ENCODE data around the gene UPP1. TPM values are rescaled to one million over a fixed set of nuclear protein-coding genes. Genes with fewer than 3 reads are reported as not detected.

UPP1 gene
- total and polyA plus RNA-seq, 2 of the 13 experiments (the other 11 are each of a cell fraction or from before 2014, with no cell fraction given): 5.7 to 9.8 TPM

GRCh38 chr7:48088559-48089045, 463 bp upstream of the UPP1 start (continued):
- no peak for TF ChIP-seq PAWR (CRISPR knock-in tag; IDR thresholded peaks at IDR 0.05; ENCODE audit: borderline replicate concordance)
- TF ChIP-seq FOXM1 (CRISPR knock-in tag; IDR thresholded peaks at IDR 0.05): no peak
- TF ChIP-seq ZNF329 (CRISPR knock-in tag; IDR thresholded peaks at IDR 0.05; ENCODE audit: low read depth): no peak
- no peak for TF ChIP-seq ZNF513 (CRISPR knock-in tag; conservative IDR thresholded peaks at IDR 0.05)
- no peak for TF ChIP-seq SMARCE1 (IDR thresholded peaks at IDR 0.05; ENCODE audit: borderline replicate concordance)
- 0 out of 2 replicates have a peak, but pooled peaks have one; percentile 24 for TF ChIP-seq ZBTB46 (CRISPR knock-in tag; IDR thresholded peaks at IDR 0.05; ENCODE audit: borderline replicate concordance)
- no peak for TF ChIP-seq NONO (IDR thresholded peaks at IDR 0.05)
- no peak; the same call in 1 of the 2 replicates for TF ChIP-seq NONO (CRISPR knock-in tag; conservative IDR thresholded peaks at IDR 0.05)
- no peak; the same call in 1 of the 2 replicates for TF ChIP-seq ZNF441 (CRISPR knock-in tag; IDR thresholded peaks at IDR 0.05; ENCODE audit: borderline replicate concordance)
- TF ChIP-seq MXD3 (CRISPR knock-in tag; IDR thresholded peaks at IDR 0.05): 0 out of 2 replicates have a peak, but pooled peaks have one; percentile 13
- 0 out of 2 replicates have a peak, but pooled peaks have one; percentile 22 for TF ChIP-seq ZNF275 (CRISPR knock-in tag; IDR thresholded peaks at IDR 0.05; ENCODE audit: borderline replicate concordance)
- no peak for TF ChIP-seq SOX13 (IDR thresholded peaks at IDR 0.05)
- TF ChIP-seq SOX13 (CRISPR knock-in tag; conservative IDR thresholded peaks at IDR 0.05 in 1 of 2, IDR thresholded peaks at IDR 0.05 in 1 of 2): peak in 1 of 2 experiments; percentile 4; a peak in 2 of 4 replicates
- TF ChIP-seq CAMTA2 (CRISPR knock-in tag; IDR thresholded peaks at IDR 0.05; ENCODE audit: borderline replicate concordance): no peak
- no peak for TF ChIP-seq ZNF331 (CRISPR knock-in tag; IDR thresholded peaks at IDR 0.05)
- no peak for TF ChIP-seq ZNF839 (CRISPR knock-in tag; IDR thresholded peaks at IDR 0.05; ENCODE audit: borderline replicate concordance)
- TF ChIP-seq ETV5 (CRISPR knock-in tag; IDR thresholded peaks at IDR 0.05; ENCODE audit: borderline replicate concordance): peak; percentile 84; the same call in 1 of the 2 replicates
- no peak for TF ChIP-seq ZNF883 (CRISPR knock-in tag; IDR thresholded peaks at IDR 0.05; ENCODE audit: not compliant biosample characterization)
- TF ChIP-seq TFDP1 (CRISPR knock-in tag; IDR thresholded peaks at IDR 0.05; ENCODE audit: borderline replicate concordance): no peak
- 0 out of 2 replicates have a peak, but pooled peaks have one; percentile 20 for TF ChIP-seq CSRNP1 (CRISPR knock-in tag; IDR thresholded peaks at IDR 0.05)
- no peak for TF ChIP-seq GTF3A (CRISPR knock-in tag; conservative IDR thresholded peaks at IDR 0.05)
- TF ChIP-seq ZNF160 (CRISPR knock-in tag; IDR thresholded peaks at IDR 0.05): 0 out of 2 replicates have a peak, but pooled peaks have one; percentile 22

Data from HepG2 (cell line).